ENCODE data around the gene FBXO33.

The FBXO33 gene, protein sequence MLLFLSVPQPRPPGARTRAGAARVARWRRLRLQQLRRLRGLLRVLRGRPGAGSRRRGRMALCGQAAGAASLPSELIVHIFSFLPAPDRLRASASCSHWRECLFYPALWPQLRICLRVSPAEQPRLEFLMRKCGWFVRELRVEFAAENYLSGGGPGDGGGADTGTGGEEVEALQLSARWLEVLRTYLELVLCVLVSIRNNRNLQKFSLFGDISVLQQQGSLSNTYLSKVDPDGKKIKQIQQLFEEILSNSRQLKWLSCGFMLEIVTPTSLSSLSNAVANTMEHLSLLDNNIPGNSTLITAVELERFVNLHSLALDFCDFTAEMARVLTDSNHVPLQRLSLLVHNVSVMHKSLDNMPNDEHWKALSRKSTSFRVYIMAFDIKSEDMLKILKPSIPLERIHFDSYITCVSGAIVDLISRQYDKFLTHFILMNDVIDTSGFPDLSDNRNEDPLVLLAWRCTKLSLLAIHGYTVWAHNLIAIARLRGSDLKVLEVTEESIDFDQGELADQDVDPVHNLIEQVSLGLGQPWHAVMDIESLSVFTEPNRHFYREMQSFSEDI

DNA sequence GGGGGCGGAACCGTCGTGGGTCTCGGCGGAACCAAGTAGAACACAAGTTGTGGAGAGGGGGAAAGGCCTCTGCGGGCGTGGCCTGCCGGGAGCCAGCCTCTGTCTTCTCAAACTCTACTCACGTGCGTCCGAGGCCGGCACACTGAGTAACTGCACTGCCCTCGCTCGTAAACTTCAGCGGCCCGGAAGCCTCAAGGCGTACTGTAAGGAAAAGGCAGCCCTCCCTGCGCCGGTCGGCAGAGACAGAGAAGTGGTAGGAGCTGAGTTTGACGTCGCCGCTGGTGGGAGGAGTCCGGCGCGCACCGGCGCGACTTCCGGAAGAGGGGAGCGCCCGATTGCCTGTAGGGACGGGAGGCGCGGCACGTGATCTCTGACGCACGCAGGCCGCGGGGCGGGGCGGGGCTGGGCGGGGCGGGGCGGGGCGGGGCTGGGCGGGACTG lies at the start of gene FBXO33:
Gene FBXO33, minus strand, starts transcription at position 255 of the 440 bp plus-strand sequence. CDS start 271 bp downstream, outside the sequence.
- DNase-seq, result peak; percentile 93

DNA sequence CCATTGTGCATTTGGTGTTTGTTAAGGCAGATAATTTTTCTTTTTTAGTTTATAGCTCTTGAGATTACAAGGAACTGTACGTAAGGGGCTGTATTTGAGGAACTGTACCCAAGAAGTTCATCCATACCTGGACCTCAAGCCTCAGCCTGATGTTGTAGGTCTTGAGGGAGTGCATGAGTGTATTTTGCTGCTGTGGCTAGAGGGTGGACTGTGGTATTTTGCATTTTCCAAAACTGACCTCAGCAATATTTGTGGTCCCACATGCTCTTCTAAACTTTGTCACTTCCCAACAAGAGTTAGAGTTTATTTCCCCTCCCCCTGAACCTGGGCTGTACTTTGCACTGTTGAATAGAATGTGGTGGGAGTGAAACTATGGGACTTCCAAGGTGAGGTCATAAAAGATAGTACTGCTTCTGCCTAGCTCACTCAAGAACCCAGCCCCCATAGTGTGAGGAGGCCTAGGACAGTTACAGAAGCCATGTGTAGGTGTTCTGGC lies 42.2 kb upstream of the FBXO33 start:
- no peak for DNase-seq

GRCh38 chr14:39472078-39472477 lies 39.8 kb upstream of the FBXO33 start:
- DNase-seq, result no peak

GRCh38 chr14:39469094-39469710 lies 37.0 kb upstream of the FBXO33 start:
- DNase-seq, result no peak

DNA sequence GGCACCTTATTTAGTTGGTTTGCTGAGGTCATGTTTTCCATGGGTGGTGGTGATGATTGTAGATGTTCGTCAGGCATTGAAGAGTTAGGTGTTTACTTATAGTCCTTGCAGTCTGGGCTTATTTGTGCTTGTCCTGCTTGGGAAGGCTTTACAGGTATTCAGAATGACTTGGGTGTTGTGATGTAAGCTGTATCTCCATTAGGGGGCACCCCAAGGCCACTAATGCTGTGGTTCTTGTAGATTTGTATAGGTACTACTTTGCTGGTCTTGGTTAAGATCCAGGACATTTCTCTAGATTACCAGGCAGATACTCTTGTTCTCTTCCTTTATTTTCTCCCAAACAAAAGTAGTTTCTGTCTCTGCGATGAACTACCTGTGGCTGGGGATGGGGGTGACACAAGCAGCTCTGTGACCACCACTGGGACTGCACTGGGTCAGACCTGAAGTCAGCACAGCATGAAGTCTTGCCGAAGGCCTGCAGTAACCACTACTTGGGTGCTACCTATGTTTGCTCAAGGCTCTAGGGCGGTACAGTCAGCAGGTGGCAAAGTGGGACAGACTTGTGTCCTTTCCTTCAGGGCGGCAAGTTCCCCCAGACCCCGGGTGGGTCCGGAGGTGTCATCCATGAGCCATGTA lies 35.8 kb upstream of the FBXO33 start:
- DNase-seq, result no peak

GRCh38 chr14:39459795-39460478 lies 27.7 kb upstream of the FBXO33 start:
- no peak for DNase-seq

- no peak for DNase-seq
Observed at GRCh38 chr14:39456702-39457250, 24.5 kb upstream of the FBXO33 start.

DNA sequence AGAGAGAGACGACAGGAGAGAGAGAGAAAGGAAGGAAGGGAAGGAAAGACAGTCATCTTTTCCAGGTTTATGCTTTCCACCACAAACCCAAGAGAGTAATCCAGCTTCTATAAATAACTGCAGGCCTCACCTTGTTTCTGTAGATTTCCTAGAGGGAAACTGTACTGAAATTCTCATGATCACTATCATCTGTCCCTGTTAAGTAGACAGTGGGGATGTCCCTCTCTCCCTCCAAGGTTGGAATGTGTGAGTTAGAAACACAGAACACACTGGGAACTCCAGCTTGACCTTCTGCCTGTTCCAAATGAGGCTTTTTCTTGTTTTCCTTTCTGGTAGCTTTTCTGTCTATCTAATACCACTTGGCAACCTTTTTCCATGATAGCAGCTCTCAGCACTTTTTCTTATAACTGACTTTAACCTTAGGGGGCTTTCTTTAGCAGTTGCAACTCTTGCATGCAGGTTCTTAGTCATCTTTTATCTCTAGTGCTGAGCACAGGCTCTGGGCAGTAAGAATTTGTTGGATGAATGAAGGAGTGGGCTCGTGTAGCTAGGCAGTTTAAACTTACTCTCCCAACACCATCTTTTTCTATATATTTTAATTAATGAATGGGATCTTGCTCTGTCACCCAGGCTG lies 22.8 kb upstream of the FBXO33 start:
- DNase-seq, result no peak

GRCh38 chr14:39452680-39453079 lies 20.4 kb upstream of the FBXO33 start:
- DNase-seq, result no peak

- no peak for DNase-seq
Observed at GRCh38 chr14:39451811-39452210, 19.6 kb upstream of the FBXO33 start.

DNA sequence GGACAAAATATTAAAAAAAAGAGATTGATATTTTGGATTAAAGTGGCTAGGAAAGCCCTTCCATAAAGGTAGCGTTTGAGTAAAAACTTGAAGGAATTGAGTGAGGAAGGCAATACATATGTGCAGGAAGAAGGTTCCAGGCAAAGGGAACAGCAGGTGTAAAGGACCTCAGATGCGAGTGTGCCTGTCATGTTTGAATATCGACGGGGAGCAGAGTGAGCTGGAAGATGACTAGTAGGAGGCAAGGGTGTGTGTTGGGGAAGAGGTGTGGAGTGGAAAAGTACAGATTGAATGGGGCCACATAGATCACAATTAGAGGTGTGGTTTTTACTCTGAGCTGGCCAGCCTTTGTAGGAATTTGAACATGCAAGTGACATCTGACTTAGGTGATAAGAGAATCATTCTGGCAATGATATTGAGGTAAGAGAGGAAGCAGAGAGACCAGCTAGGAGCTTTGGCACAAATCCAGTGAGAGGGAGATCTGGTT lies 15.0 kb upstream of the FBXO33 start:
- DNase-seq, result no peak

GRCh38 chr14:39446131-39446744 lies 14.0 kb upstream of the FBXO33 start:
- no peak for DNase-seq

GRCh38 chr14:39442293-39442692 lies 10.1 kb upstream of the FBXO33 start:
- no peak for DNase-seq

- DNase-seq, result no peak
Observed at GRCh38 chr14:39441805-39442204, 9.6 kb upstream of the FBXO33 start.

- DNase-seq, result no peak
Observed at GRCh38 chr14:39440975-39441374, 8.7 kb upstream of the FBXO33 start.

DNA sequence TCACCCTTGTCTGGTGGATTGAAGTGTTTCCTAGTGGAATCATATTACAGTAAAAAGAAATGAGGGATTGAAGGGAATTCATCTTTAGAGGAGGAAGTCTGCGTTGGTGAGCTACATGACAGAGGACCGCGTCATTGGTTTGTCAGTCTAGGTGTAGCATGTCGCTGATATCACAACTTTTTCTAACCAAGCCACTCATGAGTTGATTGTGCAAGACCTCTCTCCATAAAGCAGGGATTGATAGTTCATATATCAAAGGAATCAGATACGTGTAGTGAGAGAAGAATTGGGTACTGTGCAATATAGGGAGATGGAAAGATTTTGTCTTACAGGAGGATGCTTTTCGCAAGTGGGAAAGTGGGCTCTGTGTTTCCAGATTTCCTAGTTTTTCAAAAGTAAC lies 3.0 kb upstream of the FBXO33 start:
- DNase-seq, result no peak

DNA sequence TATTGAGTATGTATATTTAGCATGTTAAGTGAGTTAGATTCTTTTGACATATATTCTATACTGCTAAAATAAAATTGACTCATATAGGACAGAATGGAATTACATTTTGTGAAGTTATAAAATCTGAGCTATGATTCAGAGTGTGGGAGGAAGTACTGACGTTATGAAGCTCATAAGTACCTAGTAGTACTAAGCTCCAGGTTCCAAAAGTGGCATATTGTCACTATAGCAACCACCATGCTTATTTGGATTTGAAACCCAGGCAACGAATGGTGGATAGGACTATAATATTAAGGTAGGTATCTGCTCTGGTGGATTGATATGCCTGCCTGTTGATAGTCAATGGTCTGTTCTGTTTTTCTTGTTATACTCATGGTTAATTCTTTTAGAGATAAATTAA lies 2.2 kb upstream of the FBXO33 start:
- DNase-seq, result no peak

DNA sequence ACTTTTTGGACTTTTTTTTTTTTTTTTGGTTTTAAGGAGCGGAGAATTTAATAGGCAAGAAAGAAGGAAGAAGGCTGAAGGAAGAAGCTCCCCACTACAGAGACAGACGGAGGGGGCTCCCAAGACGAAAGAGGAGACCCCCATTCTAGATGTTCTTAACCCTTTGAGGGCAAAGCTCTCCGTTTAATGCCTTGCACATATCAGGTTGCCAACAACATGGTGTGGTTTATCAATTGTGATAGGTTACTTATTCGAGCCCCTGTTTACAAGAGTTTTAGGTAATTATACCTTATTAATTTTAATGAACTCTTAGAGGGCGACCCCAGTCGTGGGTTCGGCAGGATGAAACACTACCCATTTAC lies 1.2 kb upstream of the FBXO33 start:
- DNase-seq, result no peak

DNA sequence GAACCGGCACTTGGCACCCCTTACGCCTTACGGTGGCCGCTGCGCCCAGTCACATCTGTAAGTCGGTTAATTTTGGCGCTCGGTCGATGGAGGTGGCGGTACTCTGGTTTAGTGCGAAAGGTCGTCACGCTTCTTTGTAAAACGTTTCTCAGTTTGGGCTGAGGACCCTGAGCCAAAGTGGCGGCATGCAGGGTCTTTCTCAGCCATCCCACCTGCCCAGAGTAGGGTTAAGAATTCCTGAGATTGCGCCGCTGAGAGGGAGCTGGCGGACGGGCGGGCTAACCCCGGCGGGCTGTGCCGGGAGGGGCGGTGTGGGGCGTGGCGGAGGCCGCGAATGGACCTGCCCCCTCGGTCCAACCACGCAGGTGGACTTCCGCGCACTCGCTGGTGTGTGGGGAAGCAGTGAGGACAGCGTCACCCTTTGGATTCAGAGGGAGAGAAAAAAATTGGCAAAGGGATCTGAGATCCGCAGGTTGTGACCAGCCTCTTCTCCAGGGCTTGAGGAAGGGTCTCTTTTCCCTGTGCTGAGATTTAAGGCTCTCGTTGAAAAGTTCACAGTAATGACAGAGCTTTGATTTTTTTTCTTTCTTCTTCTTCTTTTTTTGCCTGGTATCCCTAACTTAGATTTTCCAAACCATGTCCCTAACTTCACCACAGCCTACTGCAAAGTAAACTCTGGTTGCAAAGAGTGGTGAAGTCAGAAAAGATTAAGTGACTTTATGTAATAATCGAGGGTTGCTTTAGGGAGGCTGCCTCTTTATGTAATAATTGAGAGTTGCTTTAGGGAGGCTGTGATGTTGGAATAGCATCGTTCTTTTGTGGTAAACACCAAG lies 602 bp upstream of the FBXO33 start:
- DNase-seq, result peak; percentile 84

- peak; percentile 11 for DNase-seq
Observed at GRCh38 chr14:39431416-39432178, 636 bp downstream of the FBXO33 start.

Data from NCI-H2171 (cell line).